B cell (primary cell): ENCODE measurements around the gene CACNB4. TPM values are rescaled to one million over a fixed set of nuclear protein-coding genes. Genes with fewer than 3 reads are reported as not detected.

Source experiments
- ATAC-seq: fragments of 200-7000 bp; cut with Tn5 transposase; one replicate; pipeline ENCODE4 v1.10.0; 2021; ENCODE audit warnings: low read depth, mild to moderate bottlenecking, moderate number of reproducible peaks, moderate library complexity
- CTCF ChIA-PET: fragments of 350-600 bp; sonication (Branson Sonifier 250); formaldehyde crosslinking; loops from one replicate; lab custom pipeline; 2021; ENCODE audit warnings: antibody characterized with exemption, inconsistent platforms; lab: Charles Lee
- POLR2A ChIA-PET: fragments of 350-600 bp; sonication (Branson Sonifier 250); formaldehyde crosslinking; loops from one replicate; lab custom pipeline; 2021; ENCODE audit warnings: antibody characterized with exemption; lab: Charles Lee
- DNase-seq: peaks from one replicate; pipeline ENCODE4 v3.0.0; 2013
- H2AFZ ChIP-seq: 2 replicates; pipeline ENCODE4 v1.6.1; 2012; ENCODE audit warnings: mild to moderate bottlenecking, low read depth, low read length; ENCODE audit not compliant: insufficient read depth, poor library complexity, severe bottlenecking
- H3K27ac ChIP-seq, 2 donors: 1 replicate in 1 of 2; 2 replicates in 1 of 2; pipeline ENCODE4 v1.5.1; 2012 to 2013; ENCODE audit warnings: low read length in 2 of 2, mild to moderate bottlenecking in 2 of 2, moderate library complexity in 1 of 2
- H3K27me3 ChIP-seq, 4 experiments: fragments of 200-600 bp in 1 of 4; sonication (generic) in 1 of 4; replicated peaks in 1 of 4; 1 replicate in 2 of 4; 2 replicates in 2 of 4; pipeline versions ENCODE4 v1.6.1 to v1.7.0; 2013 to 2016; ENCODE audit warnings: low read length in 3 of 4, mild to moderate bottlenecking in 2 of 4, mixed read lengths in 1 of 4, moderate library complexity in 1 of 4; ENCODE audit not compliant: insufficient read depth in 4 of 4, control insufficient read depth in 3 of 4; ENCODE audit errors: control extremely low read depth in 1 of 4
- H3K36me3 ChIP-seq, 2 experiments: replicated peaks in 1 of 2; 1 replicate in 1 of 2; 2 replicates in 1 of 2; pipeline versions ENCODE4 v1.6.1 to v1.7.1; 2013; ENCODE audit warnings: low read length in 1 of 2; ENCODE audit not compliant: insufficient read depth in 2 of 2, control insufficient read depth in 1 of 2; ENCODE audit errors: control extremely low read depth in 1 of 2, extremely low read depth in 1 of 2
- H3K4me1 ChIP-seq, 2 donors: fragments of 200-600 bp in 1 of 2; sonication (generic) in 1 of 2; 1 replicate in 1 of 2; 2 replicates in 1 of 2; pipeline versions ENCODE4 v1.5.1 to v1.6.1; 2013 to 2017; ENCODE audit warnings: low read length in 2 of 2; ENCODE audit not compliant: control insufficient read depth in 2 of 2, insufficient read depth in 2 of 2
- H3K4me2 ChIP-seq: replicated peaks from 2 replicates; pipeline ENCODE3; 2012; ENCODE audit warnings: mild to moderate bottlenecking, low read depth, low read length; ENCODE audit not compliant: poor library complexity, severe bottlenecking
- H3K4me3 ChIP-seq, 5 experiments: fragments of 200-600 bp in 1 of 5; sonication (generic) in 1 of 5; 1 replicate in 3 of 5; 2 replicates in 2 of 5; pipeline versions ENCODE4 v1.5.1 to v1.7.0; 2011 to 2016; ENCODE audit warnings: low read length in 4 of 5, mild to moderate bottlenecking in 4 of 5, low read depth in 2 of 5, control low read depth in 1 of 5, moderate library complexity in 1 of 5; ENCODE audit not compliant: insufficient read depth in 1 of 5; ENCODE audit errors: control extremely low read depth in 1 of 5, extremely low read depth in 1 of 5
- H3K79me2 ChIP-seq: fragments of 200-600 bp; sonication (generic); one replicate; pipeline ENCODE4 v1.6.0; 2016; ENCODE audit warnings: low read length; ENCODE audit not compliant: control insufficient read depth, insufficient read depth
- H3K9ac ChIP-seq: fragments of 200-600 bp; sonication (generic); 2 replicates; pipeline ENCODE4 v1.6.1; 2017; ENCODE audit warnings: mild to moderate bottlenecking, low read length, moderate library complexity
- H3K9me3 ChIP-seq, 3 donors: one replicate each; pipeline versions ENCODE4 v1.6.1 to v1.7.1; 2013; ENCODE audit warnings: low read length in 2 of 3; ENCODE audit not compliant: control insufficient read depth in 2 of 3, insufficient read depth in 1 of 3; ENCODE audit errors: control extremely low read depth in 1 of 3
- H4K20me1 ChIP-seq: 2 replicates; pipeline ENCODE4 v1.6.0; 2012; ENCODE audit warnings: mild to moderate bottlenecking, low read length; ENCODE audit not compliant: insufficient read depth, control insufficient read depth, poor library complexity, severe bottlenecking
- H3K27ac Mint-ChIP-seq: one replicate; pipeline ENCODE4 v1.8.0; 2021; ENCODE audit warnings: mixed read lengths
- H3K27me3 Mint-ChIP-seq: one replicate; pipeline ENCODE4 v1.8.0; 2021; ENCODE audit warnings: mixed read lengths
- H3K4me1 Mint-ChIP-seq: one replicate; pipeline ENCODE4 v1.8.0; 2021; ENCODE audit warnings: mixed read lengths
- H3K4me3 Mint-ChIP-seq: one replicate; pipeline ENCODE4 v1.8.0; 2021; ENCODE audit warnings: mixed read lengths
- H3K9me3 Mint-ChIP-seq: one replicate; pipeline ENCODE4 v1.8.0; 2022; ENCODE audit warnings: mixed read lengths; ENCODE audit not compliant: insufficient read depth
- CTCF ChIP-seq: fragments of 200-600 bp; IDR thresholded peaks from one replicate; pipeline ENCODE4 v1.8.0; 2022; ENCODE audit warnings: antibody characterized with exemption, mild to moderate bottlenecking
- EZH2 ChIP-seq: IDR thresholded peaks from 2 replicates; pipeline ENCODE4 v1.6.1; 2012; ENCODE audit warnings: borderline replicate concordance, low read depth, mild to moderate bottlenecking, moderate library complexity, low read length; ENCODE audit not compliant: insufficient read depth, poor library complexity, severe bottlenecking
- WGBS: methylation state at CpG from one replicate; pipeline ENCODE4 v1.1.5; 2013; ENCODE audit warnings: missing lambda C conversion rate; ENCODE audit not compliant: insufficient coverage; 5-methylcytosine and 5-hydroxymethylcytosine counted together
- intact Hi-C: fragments of 100-400 bp; cut with micrococcal nuclease; formaldehyde crosslinking; loops from one replicate; pipeline ENCODE4 v1.10.0; 2022
- polyA plus RNA-seq: library from polyadenylated mRNA; depleted of rRNA; stranded (reverse); fragments of >200 nt; gene quantifications from 2 replicates; pipeline ENCODE4 v1.2.3, GENCODE V29; 2012
- total RNA-seq, 2 donors: library from RNA; stranded (reverse); fragments of 120-200 nt in 1 of 2; gene quantifications; 1 replicate in 1 of 2; 2 replicates in 1 of 2; pipeline versions ENCODE4 v1.2.3 to v1.2.4, GENCODE V29; 2013 to 2022

Gene CACNB4
- total and polyA plus RNA-seq, 2 donors (not counting 1 experiment from before 2014, with no cell fraction given) = 0.12 to 1.4 TPM

- Histone ChIP-seq H3K4me3 (no peak overlapping the region), H3K4me2 (no peak overlapping the region), H3K79me2 (no peaks in the 10 kb centered on the region), H3K27ac (no peak overlapping the region), H2AFZ (no peak overlapping the region), H3K4me1 (peaks cover 0 to 4% of the 10 kb centered on the region in 2 donors), H3K9ac (no peak overlapping the region), H3K36me3 (no peaks in the 10 kb centered on the region), H4K20me1 (no peaks in the 10 kb centered on the region), H3K27me3 (no peaks in the 10 kb centered on the region), H3K9me3 (no peaks in the 10 kb centered on the region)
- DNase-seq (no peak), ATAC-seq (no peak)
- no peak overlapping the region for H3K27ac Mint-ChIP-seq
- H3K9me3 Mint-ChIP-seq = no peaks in the 10 kb centered on the region
- no peak overlapping the region for H3K4me3 Mint-ChIP-seq
- no CpG with 5 or more reads among the region's 4 CpGs for WGBS
- TF ChIP-seq EZH2 (no peak), CTCF (no peak)
- ChIA-PET CTCF (interaction anchor here (0.7 kb wide), 1 partner anchor 13 kb away, joined by 4 read pairs; no protein-coding TSS in a partner anchor), POLR2A (no interaction called here)
- intact Hi-C loops = no loop called here
- H3K4me1 Mint-ChIP-seq = peaks cover 11% of the 10 kb centered on the region
- no peaks in the 10 kb centered on the region for H3K27me3 Mint-ChIP-seq
These were observed 194.8 kb downstream of the CACNB4 start for GRCh38 chr2:151904021-151904420.

GRCh38 chr2:151902829-151903228, 196.0 kb downstream of the CACNB4 start:
- H3K27me3 Mint-ChIP-seq = no peaks in the 10 kb centered on the region
- WGBS = no CpG with 5 or more reads among the region's 3 CpGs
- CTCF ChIA-PET = no interaction called here

More at GRCh38 chr2:151902829-151903228, 196.0 kb downstream of the CACNB4 start:
- Histone ChIP-seq H4K20me1 (no peaks in the 10 kb centered on the region), H3K4me3 (no peak overlapping the region), H3K9me3 (no peaks in the 10 kb centered on the region), H3K36me3 (no peaks in the 10 kb centered on the region), H3K4me2 (no peak overlapping the region), H2AFZ (no peak overlapping the region), H3K79me2 (no peaks in the 10 kb centered on the region), H3K9ac (no peak overlapping the region), H3K4me1 (peaks cover 0 to 4% of the 10 kb centered on the region in 2 donors), H3K27me3 (no peaks in the 10 kb centered on the region), H3K27ac (no peak overlapping the region)
- peaks cover 11% of the 10 kb centered on the region for H3K4me1 Mint-ChIP-seq
- POLR2A ChIA-PET = no interaction called here
- no peak overlapping the region for H3K4me3 Mint-ChIP-seq
- no peak for ATAC-seq
- H3K9me3 Mint-ChIP-seq = no peaks in the 10 kb centered on the region
- no peak overlapping the region for H3K27ac Mint-ChIP-seq
- no peak for DNase-seq
- intact Hi-C loops = no loop called here
- TF ChIP-seq CTCF (no peak), EZH2 (no peak)
